Astrocyte (in vitro differentiated cells and primary cell): ENCODE data around the gene SLC5A2. TPM values are rescaled to one million over a fixed set of nuclear protein-coding genes. Genes with fewer than 3 reads are reported as not detected.

Experiments used
- DNase-seq: peaks from one replicate; pipeline ENCODE4 v3.0.0-alpha.2; 2010; ENCODE audit warnings: low read depth
- FAIRE-seq: peaks from 2 replicates; lab custom pipeline; 2011; peaks lifted over from hg19 to GRCh38; lab: Jason Lieb, UNC
- H2AFZ ChIP-seq: 2 replicates; pipeline ENCODE4 v1.6.0; 2012; ENCODE audit warnings: low read depth, low read length, inconsistent platforms
- H3K27ac ChIP-seq: 2 replicates; pipeline ENCODE4 v1.5.1; 2011; ENCODE audit warnings: low read depth, low read length, inconsistent platforms
- H3K27me3 ChIP-seq: 2 replicates; pipeline ENCODE4 v1.6.0; 2011; ENCODE audit warnings: low read length, inconsistent platforms; ENCODE audit not compliant: insufficient read depth
- H3K36me3 ChIP-seq: 2 replicates; pipeline ENCODE4 v1.5.1; 2011; ENCODE audit warnings: low read length, inconsistent platforms; ENCODE audit not compliant: insufficient read depth
- H3K4me1 ChIP-seq: 2 replicates; pipeline ENCODE4 v1.5.1; 2011; ENCODE audit warnings: low read length, inconsistent platforms; ENCODE audit not compliant: insufficient read depth
- H3K4me2 ChIP-seq: 2 replicates; pipeline ENCODE4 v1.6.0; 2012; ENCODE audit warnings: low read length, inconsistent platforms
- H3K4me3 ChIP-seq: 2 replicates; pipeline ENCODE4 v1.5.1; 2011; ENCODE audit warnings: low read depth, mild to moderate bottlenecking, low read length, inconsistent platforms; ENCODE audit not compliant: insufficient read depth
- H3K79me2 ChIP-seq: 2 replicates; pipeline ENCODE4 v1.6.0; 2012; ENCODE audit warnings: mild to moderate bottlenecking, low read length, inconsistent platforms; ENCODE audit not compliant: insufficient read depth
- H3K9ac ChIP-seq: 2 replicates; pipeline ENCODE4 v1.6.0; 2012; ENCODE audit warnings: mild to moderate bottlenecking, low read length, inconsistent platforms
- H3K9me3 ChIP-seq: 2 replicates; pipeline ENCODE4 v1.5.1; 2012; ENCODE audit warnings: low read depth, mild to moderate bottlenecking, low read length, inconsistent platforms; ENCODE audit not compliant: insufficient read depth
- H4K20me1 ChIP-seq: 2 replicates; pipeline ENCODE4 v1.6.0; 2012; ENCODE audit warnings: low read length, inconsistent platforms; ENCODE audit not compliant: insufficient read depth
- H3K27ac Mint-ChIP-seq: one replicate; pipeline ENCODE4 v1.8.0; 2021; ENCODE audit warnings: mild to moderate bottlenecking, mixed read lengths; ENCODE audit not compliant: unreplicated experiment
- H3K27me3 Mint-ChIP-seq: one replicate; pipeline ENCODE4 v1.8.0; 2021; ENCODE audit warnings: low read depth, mixed read lengths; ENCODE audit not compliant: unreplicated experiment
- H3K36me3 Mint-ChIP-seq: one replicate; pipeline ENCODE4 v1.8.0; 2021; ENCODE audit warnings: low read depth, mixed read lengths; ENCODE audit not compliant: unreplicated experiment
- H3K4me1 Mint-ChIP-seq: one replicate; pipeline ENCODE4 v1.8.0; 2021; ENCODE audit warnings: low read depth, mixed read lengths; ENCODE audit not compliant: unreplicated experiment
- H3K4me3 Mint-ChIP-seq: one replicate; pipeline ENCODE4 v1.8.0; 2021; ENCODE audit warnings: mild to moderate bottlenecking, moderate library complexity, mixed read lengths; ENCODE audit not compliant: unreplicated experiment
- H3K9me3 Mint-ChIP-seq: one replicate; pipeline ENCODE4 v1.8.0; 2021; ENCODE audit warnings: mild to moderate bottlenecking, mixed read lengths; ENCODE audit not compliant: unreplicated experiment
- EZH2 ChIP-seq: IDR thresholded peaks from 2 replicates; pipeline ENCODE4 v1.6.1; 2012; ENCODE audit warnings: mild to moderate bottlenecking, low read length, inconsistent platforms; ENCODE audit not compliant: insufficient read depth
- total RNA-seq: library from RNA; stranded (reverse); gene quantifications from 2 replicates; pipeline ENCODE4 v1.2.1, GENCODE V29; 2021
- TF ChIP-seq, protein P1 (sequence below): IDR thresholded peaks from 2 replicates; pipeline ENCODE4 v1.5.1; 2011; ENCODE audit warnings: low read depth, mild to moderate bottlenecking, inconsistent platforms, low read length, moderate library complexity; ENCODE audit not compliant: insufficient read depth

Gene SLC5A2
- total RNA-seq, 1 donor from 2014 or later: not detected

GRCh38 chr16:31488468-31489297 is 5.8 kb downstream of the SLC5A2 start:
- Mint-ChIP-seq H3K36me3 (peaks cover 18% of the 10 kb centered on the region), H3K27me3 (peaks cover 34% of the 10 kb centered on the region), H3K4me1 (no peaks in the 10 kb centered on the region), H3K4me3 (no peak overlapping the region), H3K9me3 (peaks cover 2% of the 10 kb centered on the region), H3K27ac (no peak overlapping the region)
- Histone ChIP-seq H3K79me2 (no peaks in the 10 kb centered on the region), H3K9me3 (no peaks in the 10 kb centered on the region), H3K4me1 (peaks cover 21% of the 10 kb centered on the region), H2AFZ (no peak overlapping the region), H3K4me2 (peak overlapping the region; percentile 89), H3K27ac (no peak overlapping the region), H3K4me3 (peak overlapping the region; percentile 44), H3K27me3 (peaks cover 18% of the 10 kb centered on the region), H4K20me1 (no peaks in the 10 kb centered on the region), H3K9ac (no peak overlapping the region), H3K36me3 (no peaks in the 10 kb centered on the region)
- TF ChIP-seq, protein P1, sequence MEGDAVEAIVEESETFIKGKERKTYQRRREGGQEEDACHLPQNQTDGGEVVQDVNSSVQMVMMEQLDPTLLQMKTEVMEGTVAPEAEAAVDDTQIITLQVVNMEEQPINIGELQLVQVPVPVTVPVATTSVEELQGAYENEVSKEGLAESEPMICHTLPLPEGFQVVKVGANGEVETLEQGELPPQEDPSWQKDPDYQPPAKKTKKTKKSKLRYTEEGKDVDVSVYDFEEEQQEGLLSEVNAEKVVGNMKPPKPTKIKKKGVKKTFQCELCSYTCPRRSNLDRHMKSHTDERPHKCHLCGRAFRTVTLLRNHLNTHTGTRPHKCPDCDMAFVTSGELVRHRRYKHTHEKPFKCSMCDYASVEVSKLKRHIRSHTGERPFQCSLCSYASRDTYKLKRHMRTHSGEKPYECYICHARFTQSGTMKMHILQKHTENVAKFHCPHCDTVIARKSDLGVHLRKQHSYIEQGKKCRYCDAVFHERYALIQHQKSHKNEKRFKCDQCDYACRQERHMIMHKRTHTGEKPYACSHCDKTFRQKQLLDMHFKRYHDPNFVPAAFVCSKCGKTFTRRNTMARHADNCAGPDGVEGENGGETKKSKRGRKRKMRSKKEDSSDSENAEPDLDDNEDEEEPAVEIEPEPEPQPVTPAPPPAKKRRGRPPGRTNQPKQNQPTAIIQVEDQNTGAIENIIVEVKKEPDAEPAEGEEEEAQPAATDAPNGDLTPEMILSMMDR: no peak
- TF ChIP-seq EZH2: no peak
- no peak for FAIRE-seq
- no peak for DNase-seq

- no peak overlapping the region for H3K27ac Mint-ChIP-seq
- peaks cover 2% of the 10 kb centered on the region for H3K9me3 Mint-ChIP-seq
- peaks cover 21% of the 10 kb centered on the region for H3K4me1 ChIP-seq
- H3K4me2 ChIP-seq: no peak overlapping the region
- no peak overlapping the region for H2AFZ ChIP-seq
- H3K9ac ChIP-seq: no peak overlapping the region
- peaks cover 18% of the 10 kb centered on the region for H3K36me3 Mint-ChIP-seq
- no peaks in the 10 kb centered on the region for H3K4me1 Mint-ChIP-seq
- H3K36me3 ChIP-seq: no peaks in the 10 kb centered on the region
- no peaks in the 10 kb centered on the region for H3K9me3 ChIP-seq
- no peak for TF ChIP-seq EZH2
- TF ChIP-seq, protein P1: no peak
- DNase-seq (no peak), FAIRE-seq (no peak)
- H4K20me1 ChIP-seq: no peaks in the 10 kb centered on the region
- no peak overlapping the region for H3K4me3 Mint-ChIP-seq
- no peak overlapping the region for H3K27ac ChIP-seq
- peaks cover 18% of the 10 kb centered on the region for H3K27me3 ChIP-seq
- no peak overlapping the region for H3K4me3 ChIP-seq
- peaks cover 34% of the 10 kb centered on the region for H3K27me3 Mint-ChIP-seq
- H3K79me2 ChIP-seq: no peaks in the 10 kb centered on the region
Measured at GRCh38 chr16:31489298-31489564, 6.3 kb downstream of the SLC5A2 start.
